GM12873 (cell line): ENCODE results near the gene MED8.
A peak's percentile ranks its signal among the peaks of the same experiment; 100 is the strongest.

Experiments
- CTCF ChIP-seq: IDR thresholded peaks from 2 replicates; pipeline ENCODE4 v1.5.1; 2012; ENCODE audit warnings: low read depth, mild to moderate bottlenecking, moderate library complexity, low read length, control low read depth; ENCODE audit not compliant: insufficient read depth; ENCODE audit errors: missing control alignments

The MED8 gene

GRCh38 chr1:43377831-43378230 lies 11.8 kb downstream of the MED8 start:
- TF ChIP-seq CTCF: no peak

DNA sequence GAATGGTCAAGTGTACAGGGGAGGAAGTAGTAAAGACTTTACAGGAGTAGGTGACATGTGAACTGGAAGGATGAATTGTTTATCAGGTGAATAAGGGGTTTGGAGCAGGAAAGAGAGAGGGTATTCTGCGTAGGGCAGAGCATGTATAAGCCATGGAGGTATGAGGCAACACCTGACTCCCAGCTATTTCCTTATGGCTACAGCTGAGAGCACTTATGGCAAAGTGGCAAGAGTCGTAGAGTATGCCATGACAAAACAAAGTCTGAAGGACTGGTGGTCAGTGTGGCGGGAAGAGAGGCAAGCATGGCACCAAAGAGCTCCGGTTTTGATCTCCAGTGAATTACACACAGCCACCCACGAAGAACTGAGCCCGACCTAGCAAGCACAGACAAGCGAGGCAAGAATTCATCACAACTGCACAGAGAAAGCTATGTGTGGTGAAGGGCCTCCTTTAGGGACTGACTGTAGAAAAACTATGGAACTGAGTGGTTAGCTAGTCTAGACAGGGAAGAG lies 12.8 kb downstream of the MED8 start:
- no peak for TF ChIP-seq CTCF

DNA sequence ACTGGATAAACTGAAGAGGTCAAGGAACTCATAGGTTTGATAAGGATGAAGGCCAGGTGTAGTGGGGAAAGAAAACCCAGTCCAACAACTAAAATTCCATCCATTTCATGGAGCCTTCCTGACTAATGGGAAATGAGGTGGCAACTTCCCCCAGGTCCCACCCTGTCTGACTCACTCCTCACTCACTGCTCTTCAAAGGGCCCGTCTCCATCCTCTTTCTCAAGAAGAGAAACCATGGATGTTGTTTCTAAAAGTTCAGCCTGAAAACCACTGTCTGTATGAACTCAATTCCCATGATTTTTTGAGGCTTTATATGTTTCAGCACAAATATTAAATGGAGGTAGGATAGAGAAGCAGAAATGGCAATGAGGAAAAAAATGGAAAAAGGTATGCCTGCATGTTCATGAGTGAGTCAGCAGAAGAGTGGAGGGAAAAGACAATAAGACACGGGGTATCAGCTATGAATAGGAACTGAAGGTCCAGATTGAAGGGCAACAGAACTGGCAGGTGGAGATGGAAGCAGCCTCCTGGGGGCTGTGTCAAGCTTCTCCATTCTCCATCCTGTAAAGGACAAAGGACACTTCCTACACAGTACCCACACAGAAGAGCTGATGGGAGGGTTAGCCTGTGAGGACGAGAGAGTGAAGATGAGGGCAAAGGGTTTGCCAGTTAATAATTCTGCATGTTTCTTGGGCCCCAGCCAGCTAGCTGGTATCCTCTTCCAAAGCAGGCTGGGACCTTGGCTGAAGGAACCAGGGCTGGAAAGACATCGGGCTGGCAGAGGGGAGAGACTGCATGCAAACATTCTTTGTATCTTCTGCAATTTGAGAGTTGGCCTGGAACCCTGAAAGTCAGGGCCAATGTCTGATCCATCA lies 16.3 kb downstream of the MED8 start:
- no peak for TF ChIP-seq CTCF

DNA sequence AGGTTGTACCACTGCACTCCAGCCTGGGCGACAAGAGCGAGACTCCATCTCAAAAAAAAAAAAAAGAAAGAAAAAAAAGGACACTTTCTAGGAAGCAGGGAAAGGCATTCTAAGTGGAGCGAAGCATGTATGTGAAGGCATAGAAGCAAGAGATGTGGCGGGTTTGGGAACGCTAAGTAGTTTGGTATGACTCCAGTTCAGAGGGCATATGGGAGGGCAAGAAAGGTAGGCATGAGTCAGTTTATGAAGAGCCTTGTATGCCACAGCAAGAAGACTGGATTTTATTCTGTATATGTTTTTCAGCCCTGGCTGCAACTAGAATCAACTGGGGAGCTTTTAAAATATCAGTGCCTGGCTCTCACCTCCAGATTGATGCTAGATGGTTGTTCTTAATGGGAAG lies 17.4 kb downstream of the MED8 start:
- TF ChIP-seq CTCF: no peak

- no peak for TF ChIP-seq CTCF
Measured at GRCh38 chr1:43370564-43370963, 19.0 kb downstream of the MED8 start.

GRCh38 chr1:43368646-43369020 lies 21.0 kb downstream of the MED8 start:
- TF ChIP-seq CTCF: no peak

DNA sequence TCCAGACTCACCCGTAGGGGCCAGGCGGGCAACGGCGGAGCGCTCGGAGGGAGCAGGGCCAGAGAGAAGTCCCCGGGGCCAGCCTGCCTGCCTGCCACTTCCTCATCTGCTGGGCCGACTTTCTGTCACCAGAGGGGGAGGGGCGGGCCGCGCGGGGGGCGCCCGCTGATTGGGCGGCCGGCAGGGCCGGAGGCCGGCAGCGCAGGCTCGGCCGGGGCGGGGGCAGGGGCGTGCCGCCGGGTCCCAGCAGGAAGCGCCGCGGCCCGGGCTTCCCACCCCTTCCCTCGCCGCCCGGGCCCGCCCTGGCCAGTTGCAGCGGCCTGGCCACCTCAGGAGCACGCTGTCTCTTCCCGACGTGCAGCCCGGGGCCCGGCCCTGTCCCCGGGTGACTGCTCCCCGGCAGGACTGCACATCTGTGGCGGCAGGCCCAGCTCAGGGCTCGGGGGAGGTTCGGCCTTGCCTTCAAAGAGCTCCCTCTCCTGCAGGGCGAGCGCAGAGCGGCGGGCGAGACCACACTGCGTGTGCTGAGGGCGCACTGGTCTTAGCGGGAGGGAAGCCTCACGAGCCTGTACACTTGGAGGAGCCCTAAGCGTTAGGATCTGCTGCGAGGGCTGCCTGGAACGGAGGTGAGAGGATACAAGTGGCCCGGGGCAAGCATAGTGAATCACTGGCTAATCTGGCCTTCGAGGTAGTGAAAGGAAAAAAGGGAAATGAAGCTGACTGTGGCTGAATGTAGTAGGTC lies 21.5 kb downstream of the MED8 start, which contains the start of gene ELOVL1:
ELOVL1 (minus strand) TSS at position 108 of the 742 bp plus-strand sequence. CDS start 2,402 bp downstream, outside the sequence.
- peak; percentile 33 for TF ChIP-seq CTCF
